Astrocyte (in vitro differentiated cells and primary cell): ENCODE data around the gene PRDX1. TPM values are rescaled to one million over a fixed set of nuclear protein-coding genes. Genes with fewer than 3 reads are reported as not detected.

Source experiments
- DNase-seq: peaks from one replicate; pipeline ENCODE4 v3.0.0-alpha.2; 2010; ENCODE audit warnings: low read depth
- FAIRE-seq: peaks from 2 replicates; lab custom pipeline; 2011; peaks lifted over from hg19 to GRCh38; lab: Jason Lieb, UNC
- H2AFZ ChIP-seq: 2 replicates; pipeline ENCODE4 v1.6.0; 2012; ENCODE audit warnings: low read depth, low read length, inconsistent platforms
- H3K27ac ChIP-seq: 2 replicates; pipeline ENCODE4 v1.5.1; 2011; ENCODE audit warnings: low read depth, low read length, inconsistent platforms
- H3K27me3 ChIP-seq: 2 replicates; pipeline ENCODE4 v1.6.0; 2011; ENCODE audit warnings: low read length, inconsistent platforms; ENCODE audit not compliant: insufficient read depth
- H3K36me3 ChIP-seq: 2 replicates; pipeline ENCODE4 v1.5.1; 2011; ENCODE audit warnings: low read length, inconsistent platforms; ENCODE audit not compliant: insufficient read depth
- H3K4me1 ChIP-seq: 2 replicates; pipeline ENCODE4 v1.5.1; 2011; ENCODE audit warnings: low read length, inconsistent platforms; ENCODE audit not compliant: insufficient read depth
- H3K4me2 ChIP-seq: 2 replicates; pipeline ENCODE4 v1.6.0; 2012; ENCODE audit warnings: low read length, inconsistent platforms
- H3K4me3 ChIP-seq: 2 replicates; pipeline ENCODE4 v1.5.1; 2011; ENCODE audit warnings: low read depth, mild to moderate bottlenecking, low read length, inconsistent platforms; ENCODE audit not compliant: insufficient read depth
- H3K79me2 ChIP-seq: 2 replicates; pipeline ENCODE4 v1.6.0; 2012; ENCODE audit warnings: mild to moderate bottlenecking, low read length, inconsistent platforms; ENCODE audit not compliant: insufficient read depth
- H3K9ac ChIP-seq: 2 replicates; pipeline ENCODE4 v1.6.0; 2012; ENCODE audit warnings: mild to moderate bottlenecking, low read length, inconsistent platforms
- H3K9me3 ChIP-seq: 2 replicates; pipeline ENCODE4 v1.5.1; 2012; ENCODE audit warnings: low read depth, mild to moderate bottlenecking, low read length, inconsistent platforms; ENCODE audit not compliant: insufficient read depth
- H4K20me1 ChIP-seq: 2 replicates; pipeline ENCODE4 v1.6.0; 2012; ENCODE audit warnings: low read length, inconsistent platforms; ENCODE audit not compliant: insufficient read depth
- H3K27ac Mint-ChIP-seq: one replicate; pipeline ENCODE4 v1.8.0; 2021; ENCODE audit warnings: mild to moderate bottlenecking, mixed read lengths; ENCODE audit not compliant: unreplicated experiment
- H3K27me3 Mint-ChIP-seq: one replicate; pipeline ENCODE4 v1.8.0; 2021; ENCODE audit warnings: low read depth, mixed read lengths; ENCODE audit not compliant: unreplicated experiment
- H3K36me3 Mint-ChIP-seq: one replicate; pipeline ENCODE4 v1.8.0; 2021; ENCODE audit warnings: low read depth, mixed read lengths; ENCODE audit not compliant: unreplicated experiment
- H3K4me1 Mint-ChIP-seq: one replicate; pipeline ENCODE4 v1.8.0; 2021; ENCODE audit warnings: low read depth, mixed read lengths; ENCODE audit not compliant: unreplicated experiment
- H3K4me3 Mint-ChIP-seq: one replicate; pipeline ENCODE4 v1.8.0; 2021; ENCODE audit warnings: mild to moderate bottlenecking, moderate library complexity, mixed read lengths; ENCODE audit not compliant: unreplicated experiment
- H3K9me3 Mint-ChIP-seq: one replicate; pipeline ENCODE4 v1.8.0; 2021; ENCODE audit warnings: mild to moderate bottlenecking, mixed read lengths; ENCODE audit not compliant: unreplicated experiment
- EZH2 ChIP-seq: IDR thresholded peaks from 2 replicates; pipeline ENCODE4 v1.6.1; 2012; ENCODE audit warnings: mild to moderate bottlenecking, low read length, inconsistent platforms; ENCODE audit not compliant: insufficient read depth
- total RNA-seq: library from RNA; stranded (reverse); gene quantifications from 2 replicates; pipeline ENCODE4 v1.2.1, GENCODE V29; 2021
- TF ChIP-seq, protein P1 (sequence below): IDR thresholded peaks from 2 replicates; pipeline ENCODE4 v1.5.1; 2011; ENCODE audit warnings: low read depth, mild to moderate bottlenecking, inconsistent platforms, low read length, moderate library complexity; ENCODE audit not compliant: insufficient read depth

The PRDX1 gene
- total RNA-seq, 1 donor from 2014 or later = 986 TPM

DNA sequence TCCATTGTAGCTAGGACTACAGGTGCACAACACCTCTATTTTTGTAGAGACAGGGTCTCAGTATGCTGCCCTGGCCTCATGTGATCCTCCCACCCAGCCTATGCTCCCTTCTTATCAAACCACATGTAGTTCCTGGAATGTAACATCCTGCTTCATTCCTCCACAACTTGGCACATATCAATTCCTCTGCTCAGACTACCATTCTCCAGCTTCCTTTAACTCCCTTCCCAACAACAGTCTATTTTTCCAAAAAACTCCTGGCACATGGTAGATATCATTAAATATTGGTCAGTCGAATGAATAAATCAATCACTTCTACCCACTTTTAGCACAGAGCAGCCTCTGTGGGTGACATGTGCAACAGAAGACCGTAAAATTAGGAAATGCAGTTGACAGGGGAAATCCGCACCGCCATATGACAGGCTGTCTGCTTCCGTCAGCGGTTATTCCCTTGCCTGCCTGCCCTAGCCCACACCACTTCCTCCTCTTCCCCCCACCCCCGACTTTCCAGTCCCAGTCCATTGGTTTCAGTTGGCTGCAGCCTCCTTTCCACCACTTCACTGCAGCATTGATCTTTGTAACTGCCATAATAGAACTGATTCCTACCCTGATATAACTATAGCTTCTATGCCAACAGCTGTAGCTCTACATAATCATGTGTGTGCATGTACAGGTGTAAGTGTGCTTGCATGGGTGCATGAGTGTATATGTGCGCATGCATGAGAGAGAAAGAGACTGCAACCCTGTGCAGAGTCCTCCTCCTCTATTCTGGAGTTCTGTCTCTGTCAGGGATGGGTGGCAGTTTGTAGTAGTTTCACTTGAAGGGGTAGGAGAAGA lies 22.1 kb upstream of the PRDX1 start:
- Histone ChIP-seq H2AFZ (no peak overlapping the region), H4K20me1 (no peaks in the 10 kb centered on the region), H3K27ac (no peak overlapping the region), H3K9ac (no peak overlapping the region), H3K4me2 (no peak overlapping the region), H3K36me3 (no peaks in the 10 kb centered on the region), H3K27me3 (no peaks in the 10 kb centered on the region), H3K4me3 (no peak overlapping the region), H3K9me3 (no peaks in the 10 kb centered on the region), H3K79me2 (no peaks in the 10 kb centered on the region), H3K4me1 (no peaks in the 10 kb centered on the region)
- Mint-ChIP-seq H3K4me3 (no peak overlapping the region), H3K27ac (no peak overlapping the region), H3K27me3 (no peaks in the 10 kb centered on the region), H3K36me3 (no peaks in the 10 kb centered on the region), H3K4me1 (peaks cover 16% of the 10 kb centered on the region), H3K9me3 (no peaks in the 10 kb centered on the region)
- FAIRE-seq (no peak), DNase-seq (no peak)
- no peak for TF ChIP-seq EZH2
- TF ChIP-seq, protein P1, sequence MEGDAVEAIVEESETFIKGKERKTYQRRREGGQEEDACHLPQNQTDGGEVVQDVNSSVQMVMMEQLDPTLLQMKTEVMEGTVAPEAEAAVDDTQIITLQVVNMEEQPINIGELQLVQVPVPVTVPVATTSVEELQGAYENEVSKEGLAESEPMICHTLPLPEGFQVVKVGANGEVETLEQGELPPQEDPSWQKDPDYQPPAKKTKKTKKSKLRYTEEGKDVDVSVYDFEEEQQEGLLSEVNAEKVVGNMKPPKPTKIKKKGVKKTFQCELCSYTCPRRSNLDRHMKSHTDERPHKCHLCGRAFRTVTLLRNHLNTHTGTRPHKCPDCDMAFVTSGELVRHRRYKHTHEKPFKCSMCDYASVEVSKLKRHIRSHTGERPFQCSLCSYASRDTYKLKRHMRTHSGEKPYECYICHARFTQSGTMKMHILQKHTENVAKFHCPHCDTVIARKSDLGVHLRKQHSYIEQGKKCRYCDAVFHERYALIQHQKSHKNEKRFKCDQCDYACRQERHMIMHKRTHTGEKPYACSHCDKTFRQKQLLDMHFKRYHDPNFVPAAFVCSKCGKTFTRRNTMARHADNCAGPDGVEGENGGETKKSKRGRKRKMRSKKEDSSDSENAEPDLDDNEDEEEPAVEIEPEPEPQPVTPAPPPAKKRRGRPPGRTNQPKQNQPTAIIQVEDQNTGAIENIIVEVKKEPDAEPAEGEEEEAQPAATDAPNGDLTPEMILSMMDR = no peak

DNA sequence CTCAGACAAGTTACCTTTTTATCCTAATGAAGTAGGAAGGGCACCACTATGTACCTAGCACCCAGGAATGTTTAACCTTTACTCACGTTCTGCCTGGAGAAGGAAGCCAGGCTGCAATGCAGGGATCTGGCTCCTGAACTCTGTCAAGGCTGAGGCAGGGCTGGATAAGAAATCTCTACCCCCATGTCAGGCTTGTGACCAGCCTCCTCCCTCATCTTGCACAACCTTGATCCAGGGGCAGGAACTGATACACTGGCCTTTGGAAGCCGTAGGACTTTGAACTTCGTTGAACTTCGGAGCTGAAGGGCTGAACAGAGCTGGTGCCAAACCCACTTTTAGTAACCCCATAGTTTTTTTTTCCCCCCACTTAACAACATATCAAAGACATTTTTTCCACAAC lies 20.9 kb upstream of the PRDX1 start:
- no peak overlapping the region for H2AFZ ChIP-seq
- H3K9me3 Mint-ChIP-seq = no peaks in the 10 kb centered on the region
- H3K4me2 ChIP-seq = no peak overlapping the region
- H3K9ac ChIP-seq = no peak overlapping the region
- H3K27me3 Mint-ChIP-seq = no peaks in the 10 kb centered on the region
- H3K27me3 ChIP-seq = no peaks in the 10 kb centered on the region
- H4K20me1 ChIP-seq = no peaks in the 10 kb centered on the region
- H3K9me3 ChIP-seq = no peaks in the 10 kb centered on the region
- H3K4me3 Mint-ChIP-seq = no peak overlapping the region
- no peak overlapping the region for H3K27ac ChIP-seq
- DNase-seq (no peak), FAIRE-seq (no peak)
- no peak overlapping the region for H3K4me3 ChIP-seq
- no peak overlapping the region for H3K27ac Mint-ChIP-seq
- no peaks in the 10 kb centered on the region for H3K4me1 ChIP-seq
- H3K36me3 Mint-ChIP-seq = no peaks in the 10 kb centered on the region
- no peaks in the 10 kb centered on the region for H3K36me3 ChIP-seq
- H3K4me1 Mint-ChIP-seq = peaks cover 16% of the 10 kb centered on the region
- no peaks in the 10 kb centered on the region for H3K79me2 ChIP-seq
- TF ChIP-seq, protein P1 = no peak
- no peak for TF ChIP-seq EZH2

DNA sequence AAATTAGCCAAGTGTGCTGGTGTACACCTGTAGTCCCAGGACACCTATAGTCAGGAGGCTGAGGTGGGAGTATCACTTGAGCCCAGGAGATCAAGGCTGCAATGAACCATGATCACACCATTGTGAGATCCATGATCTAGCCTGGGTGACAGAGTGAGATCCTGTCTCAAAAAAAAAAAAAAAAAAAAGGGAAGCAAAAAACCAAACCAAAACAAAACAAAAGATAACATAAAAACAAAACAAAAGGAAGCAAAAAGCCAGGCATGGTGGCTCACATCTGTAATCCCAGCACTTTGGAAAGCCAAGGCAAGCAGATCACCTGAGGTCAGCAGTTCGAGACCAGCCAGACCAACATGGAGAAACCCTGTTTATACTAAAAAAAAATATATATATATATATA lies 19.5 kb upstream of the PRDX1 start:
- FAIRE-seq = no peak
- H3K79me2 ChIP-seq = no peaks in the 10 kb centered on the region

More for the DNA sequence above, 19.5 kb upstream of the PRDX1 start:
- Mint-ChIP-seq H3K36me3 (no peaks in the 10 kb centered on the region), H3K4me1 (peaks cover 21% of the 10 kb centered on the region), H3K27me3 (peaks cover 2% of the 10 kb centered on the region), H3K4me3 (no peak overlapping the region), H3K9me3 (no peaks in the 10 kb centered on the region), H3K27ac (no peak overlapping the region)
- Histone ChIP-seq H3K9me3 (no peaks in the 10 kb centered on the region), H2AFZ (no peak overlapping the region), H3K4me1 (no peaks in the 10 kb centered on the region), H3K9ac (no peak overlapping the region), H3K27ac (no peak overlapping the region), H3K4me3 (no peak overlapping the region), H3K36me3 (no peaks in the 10 kb centered on the region), H4K20me1 (no peaks in the 10 kb centered on the region), H3K4me2 (no peak overlapping the region), H3K27me3 (no peaks in the 10 kb centered on the region)
- DNase-seq = no peak
- no peak for TF ChIP-seq EZH2
- TF ChIP-seq, protein P1 = no peak
